Peyer's patch (tissue), 4 donors: ENCODE data around the gene IL1RL2.

Experiments used
- CTCF ChIP-seq, 6 experiments: fragments of 450-650 bp in 4 of 6; fragments of 200-600 bp in 2 of 6; sonication (generic) in 1 of 6; IDR thresholded peaks; one replicate each; pipeline ENCODE4 v1.5.1; 2017 to 2019; ENCODE audit warnings: antibody characterized with exemption in 6 of 6, mild to moderate bottlenecking in 3 of 6, moderate library complexity in 1 of 6
- POLR2A ChIP-seq, 2 donors: fragments of 450-650 bp; IDR thresholded peaks; one replicate each; pipeline ENCODE4 v1.5.1; 2017; ENCODE audit warnings: antibody characterized with exemption in 2 of 2, mild to moderate bottlenecking in 2 of 2, moderate library complexity in 2 of 2

- TF ChIP-seq CTCF (IDR thresholded peaks at IDR 0.05) (no peak), POLR2A (IDR thresholded peaks at IDR 0.05) (no peak)
Observed at GRCh38 chr2:102139851-102140250, 47.0 kb upstream of the IL1RL2 start.
